Measurements from ENCODE around the gene TMEM221. TPM values are rescaled to one million over a fixed set of nuclear protein-coding genes. Genes with fewer than 3 reads are reported as not detected.

The TMEM221 gene
- total RNA-seq, 4 donors from 2014 or later: not detected

GRCh38 chr19:17406046-17406886 lies 42.2 kb downstream of the TMEM221 start:
- H3K36me3 ChIP-seq: no peaks in the 10 kb centered on the region
- H3K27me3 ChIP-seq: no peaks in the 10 kb centered on the region
- H3K27ac ChIP-seq: peak overlapping the region; percentile 87 to 93 (median 91)
- peak in 2 of 3 donors; percentile 58 to 72 for DNase-seq
- peaks cover 0 to 38% (median 21%) of the 10 kb centered on the region in 4 donors for H3K4me1 ChIP-seq
- peak overlapping the region; percentile 49 to 56 (median 52) for H3K4me3 ChIP-seq
- no peaks in the 10 kb centered on the region for H3K9me3 ChIP-seq
- TF ChIP-seq POLR2A (IDR thresholded peaks at IDR 0.05) (no peak), CTCF (IDR thresholded peaks at IDR 0.05) (no peak)

- DNase-seq: peak; percentile 63 to 81 (median 77)
- Histone ChIP-seq H3K27ac (peak within 1 kb of the TSS; percentile 87 to 93 (median 91)), H3K27me3 (no peaks in the 10 kb centered on the region), H3K4me3 (peak within 1 kb of the TSS; percentile 49 to 56 (median 52)), H3K9me3 (no peaks in the 10 kb centered on the region), H3K36me3 (no peaks in the 10 kb centered on the region), H3K4me1 (peaks cover 0 to 38% (median 21%) of the 10 kb centered on the region in 4 donors)
- TF ChIP-seq POLR2A (IDR thresholded peaks at IDR 0.05) (peak in 1 of 2 donors; percentile 25), CTCF (IDR thresholded peaks at IDR 0.05) (no peak)
Observed at GRCh38 chr19:17405250-17406045, 43.0 kb downstream of the TMEM221 start, which contains the start of gene BST2. BST2 (minus strand) TSS chr19:17405630; CDS start chr19:17405575, 55 bp downstream.

GRCh38 chr19:17404621-17405249 lies 43.7 kb downstream of the TMEM221 start:
- Histone ChIP-seq H3K4me3 (peak overlapping the region; percentile 49 to 56 (median 52)), H3K36me3 (no peaks in the 10 kb centered on the region), H3K4me1 (peaks cover 0 to 38% (median 21%) of the 10 kb centered on the region in 4 donors), H3K27ac (peak overlapping the region; percentile 87 to 93 (median 91)), H3K27me3 (no peaks in the 10 kb centered on the region), H3K9me3 (no peaks in the 10 kb centered on the region)
- TF ChIP-seq POLR2A (IDR thresholded peaks at IDR 0.05): no peak
- no peak for TF ChIP-seq CTCF (IDR thresholded peaks at IDR 0.05)
- DNase-seq: no peak

- Histone ChIP-seq H3K36me3 (no peaks in the 10 kb centered on the region), H3K4me3 (peak overlapping the region; percentile 49 to 56 (median 52)), H3K9me3 (no peaks in the 10 kb centered on the region), H3K4me1 (peaks cover 0 to 38% (median 21%) of the 10 kb centered on the region in 4 donors), H3K27me3 (no peaks in the 10 kb centered on the region), H3K27ac (peak overlapping the region in 3 of 4 donors; percentile 26 to 91 (median 39))
- no peak for DNase-seq
- TF ChIP-seq POLR2A (IDR thresholded peaks at IDR 0.05): no peak
- TF ChIP-seq CTCF (IDR thresholded peaks at IDR 0.05): no peak
Observed at GRCh38 chr19:17404015-17404414, 44.5 kb downstream of the TMEM221 start.
